Activated CD8-positive, alpha-beta T cell treated with anti-CD3 and anti-CD28 coated beads, Interleukin-2, amount 10 ng/mL, durations not matched to agents 7 days and 5 days (primary cell): ENCODE data around the gene PPRC1. TPM values are rescaled to one million over a fixed set of nuclear protein-coding genes. Genes with fewer than 3 reads are reported as not detected.

Experiments used
- ATAC-seq: fragments of 150-1000 bp; cut with Tn5 transposase; one replicate; pipeline ENCODE4 v1.10.0; 2021; ENCODE audit warnings: moderate library complexity
- CTCF ChIA-PET: fragments of 350-600 bp; sonication (Branson Sonifier 250); formaldehyde crosslinking; loops from one replicate; lab custom pipeline; 2021; ENCODE audit warnings: antibody characterized with exemption; lab: Charles Lee
- POLR2A ChIA-PET: fragments of 350-600 bp; sonication (Branson Sonifier 250); formaldehyde crosslinking; loops from one replicate; lab custom pipeline; 2021; ENCODE audit warnings: antibody characterized with exemption; lab: Charles Lee
- DNase-seq: peaks from one replicate; pipeline ENCODE4 v3.0.0-alpha.2; 2020
- H3K27ac Mint-ChIP-seq: one replicate; pipeline ENCODE4 v1.8.0; 2021; ENCODE audit warnings: mild to moderate bottlenecking, mixed read lengths
- H3K27me3 Mint-ChIP-seq: one replicate; pipeline ENCODE4 v1.8.0; 2021; ENCODE audit warnings: low read depth, mixed read lengths
- H3K36me3 Mint-ChIP-seq: one replicate; pipeline ENCODE4 v1.8.0; 2021; ENCODE audit warnings: low read depth, mixed read lengths
- H3K4me1 Mint-ChIP-seq: one replicate; pipeline ENCODE4 v1.8.0; 2021; ENCODE audit warnings: low read depth, mixed read lengths
- H3K4me3 Mint-ChIP-seq: one replicate; pipeline ENCODE4 v1.8.0; 2021; ENCODE audit warnings: mild to moderate bottlenecking, mixed read lengths
- H3K9me3 Mint-ChIP-seq: one replicate; pipeline ENCODE4 v1.8.0; 2022; ENCODE audit warnings: mixed read lengths; ENCODE audit not compliant: insufficient read depth
- total RNA-seq, 2 experiments: library from RNA; stranded (reverse); gene quantifications; one replicate each; pipeline ENCODE4 v1.2.3, GENCODE V29; 2021

Gene PPRC1
- total RNA-seq, 2 experiments from 2014 or later, result 56.5 to 58.9 TPM

GRCh38 chr10:102120142-102120990, 12.5 kb upstream of the PPRC1 start, which contains the start of gene LDB1:
Gene LDB1, minus strand, starts transcription at chr10:102120368. Its CDS starts 258 bp downstream, at chr10:102120110.
- Mint-ChIP-seq H3K9me3 (no peaks in the 10 kb centered on the region), H3K27me3 (no peaks in the 10 kb centered on the region), H3K27ac (peak within 1 kb of the TSS; percentile 93), H3K36me3 (no peaks in the 10 kb centered on the region), H3K4me3 (peak within 1 kb of the TSS; percentile 85), H3K4me1 (peaks cover 55% of the 10 kb centered on the region)
- ATAC-seq, result peak; percentile 56
- CTCF ChIA-PET, result interaction anchor here (3.8 kb wide), 1 partner anchor 11 kb away, joined by 39 read pairs; the partner anchor contains the start of gene PPRC1
- peak; percentile 78 for DNase-seq
- POLR2A ChIA-PET, result interaction anchor here (0.5 to 2.4 kb wide), 4 partner anchors 12 to 303 kb away, joined by 3 to 9 read pairs (median 3); partner anchors contain the start of gene NOLC1

- DNase-seq (peak; percentile 39), ATAC-seq (no peak)
- Mint-ChIP-seq H3K27ac (peak overlapping the region; percentile 91), H3K27me3 (no peaks in the 10 kb centered on the region), H3K4me1 (peaks cover 47% of the 10 kb centered on the region), H3K9me3 (no peaks in the 10 kb centered on the region), H3K4me3 (peak overlapping the region; percentile 85), H3K36me3 (no peaks in the 10 kb centered on the region)
- POLR2A ChIA-PET, result interaction anchor here (0.5 to 2.4 kb wide), 6 partner anchors 11 to 359 kb away, joined by 3 to 9 read pairs (median 3); partner anchors contain the start of gene NOLC1
- CTCF ChIA-PET, result interaction anchor here (0.9 to 3.8 kb wide), 3 partner anchors 11 to 280 kb away, joined by 3 to 39 read pairs (median 3); partner anchors contain the start of gene PPRC1
These were observed 11.7 kb upstream of the PPRC1 start for GRCh38 chr10:102120991-102121738.

- peak overlapping the region; percentile 85 for H3K4me3 Mint-ChIP-seq
- ATAC-seq (no peak), DNase-seq (no peak)
- H3K4me1 Mint-ChIP-seq, result peaks cover 40% of the 10 kb centered on the region
- no peak overlapping the region for H3K27ac Mint-ChIP-seq
- H3K9me3 Mint-ChIP-seq, result no peaks in the 10 kb centered on the region
- ChIA-PET CTCF (interaction anchor here (0.9 to 3.8 kb wide), 4 partner anchors 10 to 281 kb away, joined by 3 to 39 read pairs (median 4); partner anchors contain the start of gene PPRC1), POLR2A (interaction anchor here (0.6 to 2.4 kb wide), 5 partner anchors 10 to 358 kb away, joined by 3 to 9 read pairs (median 3); partner anchors contain the start of gene NOLC1)
- no peaks in the 10 kb centered on the region for H3K36me3 Mint-ChIP-seq
- H3K27me3 Mint-ChIP-seq, result no peaks in the 10 kb centered on the region
These were observed 11.0 kb upstream of the PPRC1 start for GRCh38 chr10:102121739-102122372.

GRCh38 chr10:102122450-102122849, 10.4 kb upstream of the PPRC1 start:
- H3K4me1 Mint-ChIP-seq, result peaks cover 34% of the 10 kb centered on the region
- no peaks in the 10 kb centered on the region for H3K9me3 Mint-ChIP-seq
- H3K36me3 Mint-ChIP-seq, result no peaks in the 10 kb centered on the region
- ChIA-PET CTCF (interaction anchor here (1.0 to 3.8 kb wide), 4 partner anchors 8 to 281 kb away, joined by 3 to 39 read pairs (median 4); partner anchors contain the start of gene PPRC1), POLR2A (interaction anchor here (2.4 kb wide), 1 partner anchor 9 kb away, joined by 9 read pairs; no protein-coding TSS in a partner anchor)
- no peak overlapping the region for H3K4me3 Mint-ChIP-seq
- ATAC-seq (no peak), DNase-seq (no peak)
- H3K27ac Mint-ChIP-seq, result no peak overlapping the region
- no peaks in the 10 kb centered on the region for H3K27me3 Mint-ChIP-seq

- no peaks in the 10 kb centered on the region for H3K27me3 Mint-ChIP-seq
- POLR2A ChIA-PET, result interaction anchor here (1.1 to 1.6 kb wide), 2 partner anchors 9 to 150 kb away, joined by 3 read pairs; no protein-coding TSS in a partner anchor
These were observed 9.6 kb upstream of the PPRC1 start for GRCh38 chr10:102123223-102123622.

GRCh38 chr10:102131286-102132170, 1.3 kb upstream of the PPRC1 start:
- H3K27me3 Mint-ChIP-seq, result no peaks in the 10 kb centered on the region
- H3K27ac Mint-ChIP-seq, result no peak overlapping the region
- DNase-seq (no peak), ATAC-seq (no peak)
- POLR2A ChIA-PET, result interaction anchor here (1.0 to 1.6 kb wide), 5 partner anchors 8 to 267 kb away, joined by 3 to 9 read pairs (median 4); partner anchors contain the start of genes LDB1 and NOLC1
- no peaks in the 10 kb centered on the region for H3K9me3 Mint-ChIP-seq
- no peak overlapping the region for H3K4me3 Mint-ChIP-seq
- CTCF ChIA-PET, result interaction anchor here (0.9 to 3.0 kb wide), 13 partner anchors 10 to 318 kb away, joined by 3 to 39 read pairs (median 8); partner anchors contain the start of genes ELOVL3, LDB1 and NOLC1
- peaks cover 19% of the 10 kb centered on the region for H3K36me3 Mint-ChIP-seq
- H3K4me1 Mint-ChIP-seq, result peaks cover 29% of the 10 kb centered on the region

More at GRCh38 chr10:102123223-102123622, 9.6 kb upstream of the PPRC1 start:
- Mint-ChIP-seq H3K4me1 (peaks cover 27% of the 10 kb centered on the region), H3K4me3 (no peak overlapping the region), H3K9me3 (no peaks in the 10 kb centered on the region), H3K27ac (no peak overlapping the region), H3K36me3 (no peaks in the 10 kb centered on the region)
- no peak for ATAC-seq
- CTCF ChIA-PET, result interaction anchor here (1.0 to 3.8 kb wide), 3 partner anchors 8 to 50 kb away, joined by 3 to 39 read pairs (median 4); partner anchors contain the start of gene PPRC1
- no peak for DNase-seq

- Mint-ChIP-seq H3K4me1 (peaks cover 33% of the 10 kb centered on the region), H3K4me3 (peak overlapping the region; percentile 97), H3K9me3 (no peaks in the 10 kb centered on the region), H3K27me3 (no peaks in the 10 kb centered on the region), H3K36me3 (peaks cover 22% of the 10 kb centered on the region), H3K27ac (peak overlapping the region; percentile 96)
- ChIA-PET CTCF (interaction anchor here (0.9 to 3.0 kb wide), 14 partner anchors 10 to 317 kb away, joined by 3 to 39 read pairs (median 7); partner anchors contain the start of genes ELOVL3, LDB1 and NOLC1), POLR2A (interaction anchor here (0.6 to 1.6 kb wide), 6 partner anchors 9 to 266 kb away, joined by 3 to 9 read pairs (median 4); partner anchors contain the start of genes LDB1 and NOLC1)
- no peak for DNase-seq
- ATAC-seq, result no peak
These were observed 662 bp upstream of the PPRC1 start for GRCh38 chr10:102132193-102132562.

- CTCF ChIA-PET, result no interaction called here
- peaks cover 37% of the 10 kb centered on the region for H3K4me1 Mint-ChIP-seq
These were observed 744 bp downstream of the PPRC1 start for GRCh38 chr10:102133373-102134195.

GRCh38 chr10:102134416-102134815, 1.6 kb downstream of the PPRC1 start:
- ChIA-PET CTCF (interaction anchor here (1.9 kb wide), 1 partner anchor 35 kb away, joined by 8 read pairs; no protein-coding TSS in a partner anchor), POLR2A (interaction anchor here (1.4 kb wide), 1 partner anchor 13 kb away, joined by 5 read pairs; no protein-coding TSS in a partner anchor)
- Mint-ChIP-seq H3K4me1 (peaks cover 39% of the 10 kb centered on the region), H3K4me3 (peak overlapping the region; percentile 97), H3K36me3 (peaks cover 39% of the 10 kb centered on the region), H3K27ac (peak overlapping the region; percentile 96), H3K9me3 (no peaks in the 10 kb centered on the region), H3K27me3 (no peaks in the 10 kb centered on the region)
- no peak for ATAC-seq
- DNase-seq, result no peak

More at GRCh38 chr10:102133373-102134195, 744 bp downstream of the PPRC1 start:
- no peaks in the 10 kb centered on the region for H3K27me3 Mint-ChIP-seq
- POLR2A ChIA-PET, result no interaction called here
- ATAC-seq (peak; percentile 24), DNase-seq (peak; percentile 71)
- peak overlapping the region; percentile 96 for H3K27ac Mint-ChIP-seq
- peak overlapping the region; percentile 97 for H3K4me3 Mint-ChIP-seq
- H3K36me3 Mint-ChIP-seq, result peaks cover 31% of the 10 kb centered on the region
- H3K9me3 Mint-ChIP-seq, result no peaks in the 10 kb centered on the region
